GM19467 (cell line): ENCODE results near the gene TMEM235.

Source experiments
- ATAC-seq: cut with Tn5 transposase; IDR thresholded peaks from one replicate; pipeline ENCODE4 v1.9.1; 2021; ENCODE audit warnings: mild to moderate bottlenecking, moderate library complexity; ENCODE audit not compliant: unreplicated experiment

The TMEM235 gene

DNA sequence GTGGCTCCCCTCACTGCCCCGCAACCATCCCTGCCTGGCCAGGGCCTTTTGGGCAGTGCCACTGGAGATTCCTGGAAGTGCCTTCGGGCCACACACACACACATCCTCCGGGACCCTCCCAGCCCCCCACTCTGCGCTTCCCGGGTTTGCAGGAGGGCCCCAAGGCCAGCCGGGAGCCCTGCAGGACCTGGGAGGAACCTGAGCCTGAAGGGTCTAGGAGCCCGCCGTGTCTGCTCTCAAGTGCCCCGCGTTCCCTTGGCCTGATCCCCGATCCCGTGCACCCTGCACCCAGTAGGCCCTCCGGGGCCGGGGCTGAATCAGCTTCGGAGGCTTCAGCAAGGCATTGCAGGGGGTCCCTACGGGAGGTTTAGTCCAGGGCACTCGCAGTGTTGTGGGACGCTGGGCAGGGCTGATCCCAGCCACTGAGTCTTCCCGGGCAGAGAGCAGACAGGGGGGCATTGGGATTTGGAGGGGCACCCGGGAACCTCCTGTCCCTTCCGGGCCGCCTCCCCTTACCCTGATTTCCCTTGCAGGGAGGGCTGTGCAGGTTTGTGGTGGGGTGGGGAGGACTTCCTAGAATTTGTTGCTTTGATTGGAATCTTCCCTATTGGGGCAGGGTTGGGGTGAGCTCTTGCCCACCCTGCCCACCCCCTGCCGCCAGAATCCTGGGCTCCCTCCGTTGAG is 36.9 kb downstream of the TMEM235 start:
- no peak for ATAC-seq

DNA sequence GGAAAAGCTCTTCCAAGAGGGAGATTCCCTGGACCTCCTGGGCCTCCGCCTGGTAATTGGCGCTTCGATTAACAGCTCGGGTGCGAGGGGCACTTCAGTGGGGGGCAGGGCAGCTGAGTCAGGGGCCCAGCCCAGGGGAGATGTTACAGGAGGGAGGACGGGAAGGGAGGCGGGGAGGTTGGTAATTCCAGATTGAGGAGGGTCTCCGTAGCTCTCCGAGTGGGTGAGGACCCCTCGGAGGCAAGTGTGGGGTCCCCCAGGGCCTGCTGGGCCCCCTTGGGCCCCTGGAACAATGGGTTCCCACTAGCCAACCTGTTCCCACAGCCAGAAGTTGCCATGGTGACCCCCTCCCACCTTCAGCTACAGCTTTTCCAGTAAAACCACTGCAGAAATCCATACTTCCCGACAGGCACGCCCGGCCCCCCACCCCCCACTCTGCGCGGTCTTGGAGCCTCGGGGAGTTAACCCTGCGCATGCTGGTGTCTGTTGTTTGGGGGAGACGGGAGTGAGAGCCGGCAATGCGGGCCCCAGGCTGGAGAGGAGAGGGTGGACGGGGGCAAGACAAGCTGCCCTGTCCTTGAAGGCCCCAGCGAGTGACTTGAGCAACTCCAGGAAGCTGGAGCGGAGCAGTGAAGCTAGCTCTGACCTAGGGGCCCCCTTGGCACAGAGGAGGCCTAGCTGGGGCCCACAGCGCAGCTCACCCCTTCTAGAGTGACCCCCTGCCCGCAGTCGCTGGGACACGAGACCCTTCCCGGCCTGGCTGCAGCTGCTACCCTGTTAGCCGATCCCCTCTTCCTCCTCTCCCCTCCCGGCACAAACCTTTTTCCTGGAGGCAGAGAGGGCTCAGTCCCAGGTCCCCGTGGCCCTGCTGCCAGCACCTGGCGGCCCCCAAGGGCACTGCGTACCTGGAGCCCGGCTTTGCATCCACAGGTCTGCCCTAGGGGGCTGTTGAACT is 37.8 kb downstream of the TMEM235 start:
- ATAC-seq = no peak

DNA sequence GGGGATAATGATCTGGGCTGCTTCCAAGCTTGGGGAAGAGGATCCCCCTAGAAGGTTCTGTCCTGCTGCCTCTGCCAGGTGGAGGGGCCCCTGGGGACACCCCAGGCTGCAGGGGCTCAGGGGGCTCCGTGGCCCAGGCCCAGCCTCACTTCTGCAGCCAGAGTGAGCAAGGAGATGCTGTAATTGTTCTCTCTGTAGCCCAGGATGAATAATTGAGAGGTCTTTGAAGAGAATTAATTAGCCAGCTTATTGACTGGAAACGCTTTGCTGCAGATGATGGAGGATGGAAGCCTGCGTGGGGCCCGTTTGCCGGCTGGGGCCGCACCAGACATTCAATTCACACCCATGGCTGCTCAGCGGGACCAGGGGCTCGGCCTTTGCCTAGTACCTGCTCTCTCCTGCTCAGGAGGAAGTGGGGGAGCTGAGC is 38.5 kb downstream of the TMEM235 start:
- no peak for ATAC-seq

DNA sequence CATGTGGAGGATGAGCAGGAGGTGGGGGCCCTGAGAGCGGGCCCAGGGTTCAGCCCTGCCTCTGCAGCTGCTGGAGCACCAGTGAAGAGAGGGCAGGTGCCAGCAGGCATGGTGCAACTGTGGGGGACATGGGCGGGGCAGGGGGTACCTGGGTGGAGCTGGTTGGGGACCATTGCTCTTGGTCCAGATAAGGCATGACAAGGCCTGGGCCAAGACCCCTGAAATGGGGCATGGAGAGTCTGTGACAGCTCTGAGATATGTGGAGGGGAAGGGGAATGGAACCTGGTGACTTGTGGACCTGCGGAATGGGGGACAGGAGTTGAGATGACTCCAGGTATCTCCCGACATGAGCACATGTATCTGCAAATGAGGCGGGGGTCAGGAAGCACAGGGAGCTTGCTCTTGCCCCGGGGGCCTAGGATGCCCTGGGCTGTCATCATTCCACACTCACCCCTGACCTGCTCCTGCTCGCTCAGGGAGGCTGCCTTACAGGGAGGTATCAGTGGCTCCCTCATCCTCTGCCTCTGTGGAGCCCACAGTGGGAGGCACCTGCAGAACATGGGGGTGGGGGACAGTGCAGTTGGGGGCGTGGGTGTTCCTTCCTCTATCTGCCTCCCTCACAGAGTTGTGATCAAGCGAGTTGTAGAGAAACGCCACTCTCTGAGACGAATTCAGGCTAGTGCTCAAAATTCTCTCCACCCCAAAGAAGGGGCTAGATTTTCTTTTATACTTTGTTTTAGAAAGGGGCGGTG is 40.2 kb downstream of the TMEM235 start:
- ATAC-seq = no peak

DNA sequence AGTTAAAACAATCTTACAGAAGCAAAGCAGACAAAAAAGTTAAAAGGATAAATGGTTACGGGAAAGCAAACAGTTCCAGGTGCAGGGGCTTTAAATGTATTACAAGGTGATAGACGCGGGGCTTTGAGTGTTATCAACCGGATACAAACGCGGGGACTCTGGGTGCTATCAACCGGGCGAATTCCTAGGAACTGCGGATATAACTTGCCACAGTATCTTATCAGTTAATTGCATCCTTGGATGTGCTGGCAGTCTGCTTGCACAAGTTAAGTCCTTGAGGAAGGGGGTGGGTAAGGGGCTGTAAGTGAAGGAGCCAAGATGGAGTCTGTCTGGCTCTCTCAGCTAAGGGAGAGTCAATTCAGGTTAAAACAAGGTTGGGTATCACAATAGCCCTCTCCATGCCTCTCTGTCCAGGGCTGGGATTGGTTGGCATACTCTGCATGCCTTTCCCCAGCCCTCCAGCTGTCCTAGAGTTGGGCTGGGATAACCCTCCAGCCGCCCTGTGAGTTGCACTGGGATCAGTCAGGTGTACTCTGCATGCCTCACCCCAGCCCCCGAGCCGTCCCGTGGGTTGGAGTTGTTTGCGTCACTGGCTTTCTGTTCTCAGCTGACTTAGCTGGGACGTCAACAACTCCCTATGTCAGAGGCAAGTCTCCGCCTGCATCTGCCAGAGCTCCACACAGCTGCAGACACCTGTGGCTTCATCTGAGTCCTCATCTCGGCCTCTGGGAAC is 40.9 kb downstream of the TMEM235 start:
- no peak for ATAC-seq

DNA sequence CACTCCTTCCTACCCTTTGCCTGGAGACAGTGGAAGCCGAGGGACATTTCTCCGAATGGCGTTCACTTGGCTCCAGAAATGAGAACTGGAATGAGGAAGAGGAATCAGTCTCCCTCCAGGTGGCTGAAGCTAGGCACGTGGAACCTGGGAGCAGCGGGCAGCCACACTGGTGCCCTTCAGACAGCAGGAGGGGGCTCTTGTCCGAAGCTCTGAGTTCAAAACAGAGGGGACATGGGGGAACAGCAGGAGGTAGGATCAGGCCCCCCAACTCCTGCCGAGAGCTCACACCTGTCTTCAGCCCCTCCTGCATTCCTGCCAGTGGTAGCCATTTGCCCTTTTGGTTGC is 41.5 kb downstream of the TMEM235 start:
- no peak for ATAC-seq

DNA sequence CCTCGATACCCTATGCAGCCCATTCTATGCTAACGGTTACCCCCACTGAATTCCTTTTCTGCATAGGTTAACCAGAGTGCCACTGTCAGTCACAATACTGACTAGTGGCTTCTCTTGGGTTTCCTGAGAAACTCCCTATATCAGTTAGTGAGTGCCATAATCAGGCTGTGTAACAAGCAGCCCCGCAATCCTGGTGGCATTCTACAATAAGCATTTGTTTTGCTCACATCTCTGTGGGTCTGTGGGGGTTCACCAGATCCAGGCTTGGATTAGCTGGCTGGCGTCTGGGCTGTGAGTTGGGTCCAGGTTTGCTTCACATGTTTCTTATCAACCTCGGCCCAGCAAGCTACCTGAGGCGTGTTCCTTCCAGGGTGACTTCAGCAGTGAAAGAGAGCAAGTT is 42.4 kb downstream of the TMEM235 start:
- ATAC-seq = no peak

DNA sequence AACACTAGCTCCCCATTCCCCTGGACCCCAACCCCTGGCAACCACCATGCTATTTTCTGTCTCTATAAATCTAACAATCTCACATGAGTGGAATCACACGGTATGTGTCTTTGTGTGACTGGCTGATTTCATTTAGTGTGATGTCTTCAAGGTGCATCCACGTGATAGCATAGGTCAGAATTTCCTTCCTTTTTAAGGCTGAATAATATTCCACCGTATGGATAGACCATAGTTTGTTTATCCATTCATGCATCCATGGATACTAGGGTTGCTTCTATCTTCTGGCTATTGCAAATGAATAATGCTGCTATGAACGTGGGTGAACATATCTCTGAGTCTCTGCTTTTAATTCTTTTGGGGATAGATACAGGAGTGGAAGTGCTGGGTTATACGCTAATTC is 43.9 kb downstream of the TMEM235 start:
- no peak for ATAC-seq

DNA sequence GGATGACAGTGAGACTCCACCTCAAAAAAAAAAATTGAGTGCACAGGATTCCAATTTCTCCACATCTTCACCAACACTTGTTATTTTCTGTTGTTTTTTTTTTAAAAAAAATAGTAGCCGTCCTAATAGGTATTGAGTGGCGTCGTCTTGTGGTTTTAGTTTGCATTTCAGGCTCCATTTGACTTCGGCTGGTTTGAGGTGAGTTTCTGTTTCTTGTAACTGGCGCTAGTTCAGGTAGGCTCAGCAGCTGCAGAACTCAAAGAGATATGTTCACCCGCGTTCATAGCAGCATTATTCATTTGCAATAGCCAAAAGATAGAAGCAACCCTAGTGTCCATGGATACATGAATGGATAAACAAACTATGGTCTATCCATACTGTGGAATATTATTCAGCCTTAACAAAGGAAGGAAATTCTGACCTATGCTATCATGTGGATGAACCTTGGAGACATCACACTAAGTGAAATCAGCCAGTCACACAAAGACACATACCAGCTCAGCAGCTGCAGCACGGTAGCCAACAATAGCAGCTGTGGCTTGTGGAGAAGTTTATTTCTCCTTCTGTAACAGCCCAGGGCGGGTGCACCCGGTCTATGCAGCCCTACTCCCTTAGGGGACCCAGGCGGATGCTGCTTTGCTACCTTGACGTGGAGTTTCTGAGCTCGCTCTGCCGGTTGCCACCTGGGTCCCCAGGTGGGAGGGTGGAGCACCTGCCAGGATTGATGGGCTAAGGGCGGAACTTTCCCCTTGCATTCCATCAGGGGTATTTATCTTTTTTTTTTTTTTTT is 44.9 kb downstream of the TMEM235 start:
- no peak for ATAC-seq

DNA sequence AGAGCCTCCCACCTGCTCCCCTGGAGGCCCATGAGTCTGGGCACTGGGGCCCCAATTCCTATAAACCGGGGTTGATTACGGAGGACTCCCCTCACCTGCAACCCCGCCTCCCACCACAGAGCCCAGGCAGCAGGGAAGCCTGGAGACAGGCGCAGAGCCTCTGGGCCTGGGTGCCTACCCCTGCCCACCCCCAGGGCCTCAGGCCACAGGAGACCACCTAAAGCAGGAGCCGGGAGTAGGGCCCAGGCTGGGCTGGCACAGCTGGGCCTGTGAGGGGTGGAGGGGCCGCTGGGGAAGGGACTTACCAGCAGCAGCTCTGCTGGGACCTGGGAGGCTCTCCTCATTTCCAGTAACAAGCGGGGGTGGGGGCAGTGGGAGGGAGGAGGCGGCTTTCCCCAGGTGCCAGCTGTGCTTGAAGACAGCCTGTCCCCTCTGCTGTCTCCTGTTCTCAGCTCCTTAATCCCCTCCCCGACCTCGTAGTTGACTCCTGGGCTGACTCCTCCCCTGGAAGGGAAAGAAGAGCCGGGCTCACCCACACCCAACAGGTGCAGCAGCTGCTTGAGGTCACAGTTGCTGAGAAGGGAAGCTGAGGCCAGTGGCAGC is 46.8 kb downstream of the TMEM235 start:
- ATAC-seq = no peak

DNA sequence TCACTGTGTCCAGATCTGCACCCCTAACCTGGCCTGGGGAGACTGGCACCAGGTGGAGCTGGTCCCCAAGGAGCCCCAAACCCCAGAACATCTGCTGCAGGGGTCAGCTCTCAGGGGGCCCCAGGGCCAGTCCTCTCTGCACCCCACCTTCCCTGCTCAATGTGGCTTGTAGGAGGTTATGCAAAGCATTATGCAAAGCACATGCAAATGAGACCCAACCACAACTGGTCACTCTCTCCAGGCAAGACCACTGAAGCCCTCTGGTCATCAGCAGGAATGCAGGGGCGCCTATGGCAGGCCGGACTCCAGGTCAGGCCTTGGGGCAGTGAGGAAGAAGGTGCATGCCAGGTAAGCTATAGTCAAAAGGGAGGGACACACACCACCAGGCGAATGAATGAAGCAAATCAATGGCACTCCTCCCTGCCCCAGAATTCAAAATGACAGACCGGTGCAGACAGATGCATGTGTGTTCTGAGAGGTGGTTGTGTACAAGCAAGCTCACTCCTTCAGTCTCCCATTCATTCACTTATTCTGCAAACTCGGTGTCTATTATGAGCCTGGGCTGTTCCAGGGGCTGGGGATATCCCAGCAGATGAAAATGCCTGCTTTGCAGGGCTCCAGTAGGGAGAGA is 48.0 kb downstream of the TMEM235 start:
- ATAC-seq = no peak

DNA sequence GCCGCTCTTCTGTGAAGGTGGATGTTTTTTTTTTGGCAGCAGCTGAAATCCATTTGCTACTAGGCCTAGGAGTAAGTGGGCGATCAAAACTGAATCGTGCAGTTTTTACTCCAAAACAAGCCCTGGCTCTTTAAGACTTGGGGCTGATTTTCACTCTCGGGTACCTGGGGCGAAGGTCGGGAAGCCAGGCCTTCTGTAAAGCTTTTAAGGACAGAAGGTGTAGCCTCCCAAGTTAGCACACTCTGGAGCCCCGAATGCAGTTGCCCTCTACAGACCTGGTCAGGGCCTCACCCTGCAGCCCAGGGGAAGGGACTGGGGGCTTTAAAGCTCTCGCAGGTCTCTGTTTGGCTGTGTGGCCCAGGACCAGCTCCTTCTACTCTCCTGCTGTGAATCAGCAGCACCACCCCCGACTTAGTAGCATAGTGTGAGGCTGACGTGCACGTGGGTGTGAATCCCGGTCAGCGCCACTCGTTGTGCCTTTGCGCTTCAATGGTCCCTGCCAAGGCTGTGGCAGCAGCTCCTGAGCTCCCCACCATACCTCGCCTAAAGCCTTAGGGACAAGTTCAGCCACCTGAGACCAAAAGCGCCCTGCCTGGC is 49.9 kb downstream of the TMEM235 start:
- ATAC-seq = no peak

DNA sequence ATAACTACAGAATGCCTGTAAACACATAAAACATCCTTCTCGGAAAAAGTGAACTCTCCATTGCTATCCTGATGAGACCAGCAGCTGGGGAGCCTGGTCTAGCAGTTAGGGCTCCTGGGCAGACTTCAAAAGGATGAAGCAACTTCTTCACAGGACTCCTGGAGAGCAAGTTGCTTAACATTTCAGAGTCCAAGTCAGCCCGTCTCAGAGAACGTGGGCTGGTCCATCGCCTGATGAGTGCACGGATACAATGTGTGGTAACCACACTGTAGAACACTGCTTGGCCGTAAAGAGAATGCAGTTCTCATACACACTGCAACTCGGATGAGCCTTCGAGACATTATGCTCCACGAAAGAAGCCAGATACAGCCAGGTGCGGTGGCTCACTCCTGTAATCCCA is 52.7 kb downstream of the TMEM235 start:
- ATAC-seq = no peak

DNA sequence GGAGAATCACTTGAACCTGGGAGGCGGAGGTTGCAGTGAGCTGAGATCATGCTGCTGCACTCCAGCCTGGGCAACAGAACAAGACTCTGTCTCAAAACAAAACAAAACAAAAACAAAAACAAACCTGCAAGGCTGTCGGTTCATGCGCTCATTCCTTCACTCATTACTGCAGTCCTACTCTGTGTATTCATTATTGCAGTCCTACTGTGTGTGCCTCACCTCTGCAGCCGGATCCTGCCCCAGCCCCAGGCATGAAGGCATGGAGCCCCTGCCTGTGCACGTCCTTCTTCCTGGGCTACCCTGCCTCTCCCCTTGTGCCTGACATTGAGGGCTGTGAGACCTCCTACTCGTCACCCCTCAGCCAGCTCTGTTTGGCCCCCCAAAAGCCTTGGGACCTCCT is 57.6 kb downstream of the TMEM235 start:
- ATAC-seq = no peak

DNA sequence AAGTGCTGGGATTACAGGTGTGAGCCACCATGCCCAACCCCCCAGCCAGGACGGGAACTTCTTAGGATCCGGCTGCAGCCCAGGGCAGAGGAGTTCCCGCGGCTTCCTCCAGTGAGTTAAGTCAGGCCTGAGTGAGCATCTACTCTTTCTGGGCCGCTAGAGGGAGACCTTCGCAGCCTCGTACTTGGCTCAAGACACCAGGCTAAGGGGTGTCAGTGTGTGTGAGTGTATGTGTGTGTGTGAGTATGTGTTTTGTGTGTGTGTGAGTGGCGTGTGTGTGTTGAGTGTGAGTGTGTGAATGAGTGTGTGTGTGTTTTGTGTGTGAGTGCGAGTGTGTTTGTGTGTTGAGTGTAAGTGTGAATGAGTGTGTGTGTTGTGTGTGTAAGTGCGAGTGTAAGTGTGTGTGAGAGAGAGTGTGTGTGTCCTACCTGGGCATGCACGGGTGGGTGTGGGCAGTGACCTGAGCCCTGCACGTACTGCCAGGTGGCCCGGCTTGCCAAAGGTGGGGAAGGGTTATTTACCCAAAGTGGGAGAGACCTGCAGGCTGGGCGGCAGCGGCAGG is 58.5 kb downstream of the TMEM235 start:
- ATAC-seq = no peak
